ENCODE data around the gene AMY1C. TPM values are rescaled to one million over a fixed set of nuclear protein-coding genes. Genes with fewer than 3 reads are reported as not detected.
"Not testable (repeated sequence)": the region's sequence is repeated elsewhere in the genome, so short reads cannot be mapped to it uniquely, and the experiment has no call there.

AMY1C gene
- total and polyA plus RNA-seq, 2 of the 8 experiments (the other 6 are each of a cell fraction or from before 2014, with no cell fraction given) = not detected

GRCh38 chr1:103710381-103710780, 39.3 kb upstream of the AMY1C start:
- H2AK5ac ChIP-seq (ENCODE audit: low read depth, low read length); FAIRE-seq; H2BK20ac ChIP-seq (ENCODE audit: low read length); H4K8ac ChIP-seq (ENCODE audit: extremely low read depth, insufficient read depth, low read length); POLR2A ChIA-PET (ENCODE audit: partially characterized antibody); H3K14ac ChIP-seq (ENCODE audit: insufficient read length); H3K4me2 ChIP-seq (ENCODE audit: insufficient read depth in 1 of 2, low read depth in 2 of 2, low read length in 2 of 2); H3K23me2 ChIP-seq (ENCODE audit: low read depth, low read length); H3K27me3 ChIP-seq (replicated peaks in 1 of 4; ENCODE audit: control insufficient read depth in 3 of 4, extremely low read depth in 1 of 4, insufficient read depth in 3 of 4, low read length in 3 of 4); H4K91ac ChIP-seq (replicated peaks; ENCODE audit: insufficient read length, low read length); H3K4me1 ChIP-seq (replicated peaks in 1 of 4; ENCODE audit: control insufficient read depth in 3 of 4, insufficient read depth in 4 of 4, low read length in 3 of 4); DNase-seq (ENCODE audit: low read depth in 1 of 2, low spot score in 2 of 2); H2BK15ac ChIP-seq (ENCODE audit: low read length); H3K27ac ChIP-seq (ENCODE audit: low read depth, low read length); H2BK12ac ChIP-seq (ENCODE audit: low read depth, low read length); H3K56ac ChIP-seq (replicated peaks; ENCODE audit: insufficient read length, low read depth, low read length); H2BK5ac ChIP-seq (ENCODE audit: low read depth, low read length); H3K79me1 ChIP-seq (ENCODE audit: low read depth, low read length); H2AFZ ChIP-seq (ENCODE audit: low read length); CTCF ChIA-PET (ENCODE audit: partially characterized antibody); H3K36me3 ChIP-seq (ENCODE audit: control insufficient read depth in 2 of 4, insufficient read depth in 4 of 4, low read length in 3 of 4); H3K9ac ChIP-seq (replicated peaks in 1 of 4; ENCODE audit: extremely low read depth in 1 of 4, low read depth in 3 of 4, low read length in 3 of 4); H4K5ac ChIP-seq (ENCODE audit: insufficient read length, low read depth, low read length); H2BK120ac ChIP-seq (replicated peaks; ENCODE audit: low read depth, low read length); H3K9me3 ChIP-seq (ENCODE audit: insufficient read depth in 2 of 2, low read depth in 1 of 2, low read length in 1 of 2); H3K4ac ChIP-seq (replicated peaks; ENCODE audit: insufficient read length, low read depth, low read length); H3K23ac ChIP-seq (ENCODE audit: insufficient read length); H3K79me2 ChIP-seq (ENCODE audit: control insufficient read depth in 1 of 2, insufficient read depth in 2 of 2, low read length in 2 of 2); H3K18ac ChIP-seq (ENCODE audit: extremely low read depth, low read length); H4K20me1 ChIP-seq (replicated peaks in 1 of 2; ENCODE audit: control insufficient read depth in 1 of 2, insufficient read depth in 2 of 2, low read length in 2 of 2); H3K4me3 ChIP-seq (ENCODE audit: extremely low read depth in 1 of 4, insufficient read depth in 2 of 4, low read depth in 3 of 4, low read length in 4 of 4): not testable (repeated sequence)
- WGBS, 2 experiments (ENCODE audit: extremely low coverage in 1 of 2, insufficient coverage in 1 of 2, insufficient read length in 1 of 2, insufficient replicate concordance in 2 of 2, low coverage in 1 of 2, low lambda C conversion rate in 2 of 2, missing lambda C conversion rate in 1 of 2) = no CpG with 5 or more reads among the region's 3 CpGs

- H2BK12ac ChIP-seq (ENCODE audit: low read depth, low read length); H3K27me3 ChIP-seq (replicated peaks in 1 of 4; ENCODE audit: control insufficient read depth in 3 of 4, extremely low read depth in 1 of 4, insufficient read depth in 3 of 4, low read length in 3 of 4); FAIRE-seq; H3K4me1 ChIP-seq (replicated peaks in 1 of 4; ENCODE audit: control insufficient read depth in 3 of 4, insufficient read depth in 4 of 4, low read length in 3 of 4); H4K91ac ChIP-seq (replicated peaks; ENCODE audit: insufficient read length, low read length); H2BK20ac ChIP-seq (ENCODE audit: low read length); H3K36me3 ChIP-seq (ENCODE audit: control insufficient read depth in 2 of 4, insufficient read depth in 4 of 4, low read length in 3 of 4); H3K27ac ChIP-seq (ENCODE audit: low read depth, low read length); H3K4me3 ChIP-seq (ENCODE audit: extremely low read depth in 1 of 4, insufficient read depth in 2 of 4, low read depth in 3 of 4, low read length in 4 of 4); H4K8ac ChIP-seq (ENCODE audit: extremely low read depth, insufficient read depth, low read length); POLR2A ChIA-PET (ENCODE audit: partially characterized antibody); H2BK15ac ChIP-seq (ENCODE audit: low read length); H2BK5ac ChIP-seq (ENCODE audit: low read depth, low read length); H3K79me2 ChIP-seq (ENCODE audit: control insufficient read depth in 1 of 2, insufficient read depth in 2 of 2, low read length in 2 of 2); H3K23ac ChIP-seq (ENCODE audit: insufficient read length); CTCF ChIA-PET (ENCODE audit: partially characterized antibody); H3K56ac ChIP-seq (replicated peaks; ENCODE audit: insufficient read length, low read depth, low read length); H3K23me2 ChIP-seq (ENCODE audit: low read depth, low read length); H3K9ac ChIP-seq (replicated peaks in 1 of 4; ENCODE audit: extremely low read depth in 1 of 4, low read depth in 3 of 4, low read length in 3 of 4); H3K14ac ChIP-seq (ENCODE audit: insufficient read length); H2AFZ ChIP-seq (ENCODE audit: low read length); H4K5ac ChIP-seq (ENCODE audit: insufficient read length, low read depth, low read length); H2AK5ac ChIP-seq (ENCODE audit: low read depth, low read length); H3K79me1 ChIP-seq (ENCODE audit: low read depth, low read length); H3K4me2 ChIP-seq (ENCODE audit: insufficient read depth in 1 of 2, low read depth in 2 of 2, low read length in 2 of 2); H2BK120ac ChIP-seq (replicated peaks; ENCODE audit: low read depth, low read length); DNase-seq (ENCODE audit: low read depth in 1 of 2, low spot score in 2 of 2); H3K4ac ChIP-seq (replicated peaks; ENCODE audit: insufficient read length, low read depth, low read length); H4K20me1 ChIP-seq (replicated peaks in 1 of 2; ENCODE audit: control insufficient read depth in 1 of 2, insufficient read depth in 2 of 2, low read length in 2 of 2); H3K9me3 ChIP-seq (ENCODE audit: insufficient read depth in 2 of 2, low read depth in 1 of 2, low read length in 1 of 2); H3K18ac ChIP-seq (ENCODE audit: extremely low read depth, low read length): not testable (repeated sequence)
- 82% methylated on average over 6 of the region's 6 CpGs; no CpG with 5 or more reads in 1 of the 2 experiments for WGBS, 2 experiments (ENCODE audit: extremely low coverage in 1 of 2, insufficient coverage in 1 of 2, insufficient read length in 1 of 2, insufficient replicate concordance in 2 of 2, low coverage in 1 of 2, low lambda C conversion rate in 2 of 2, missing lambda C conversion rate in 1 of 2)
Observed at GRCh38 chr1:103717404-103717803, 32.3 kb upstream of the AMY1C start.

Measured in H1 (cell line).